DND-41 (cell line): ENCODE results near the gene ZRANB1.

Source experiments
- CTCF ChIP-seq: IDR thresholded peaks from 2 replicates; pipeline ENCODE4 v1.5.1; 2012; ENCODE audit warnings: borderline replicate concordance, low read length, moderate library complexity, mild to moderate bottlenecking; ENCODE audit not compliant: poor library complexity, severe bottlenecking; ENCODE audit errors: extremely low read depth
- EZH2 ChIP-seq: IDR thresholded peaks from 3 replicates; pipeline ENCODE4 v1.6.1; 2012; ENCODE audit warnings: borderline replicate concordance, low read depth, mild to moderate bottlenecking, moderate library complexity, low read length, inconsistent platforms; ENCODE audit not compliant: severe bottlenecking

GRCh38 chr10:125016611-125017202 is 74.8 kb downstream of the ZRANB1 start:
- no peak for TF ChIP-seq CTCF
- TF ChIP-seq EZH2, result no peak
